Measurements from ENCODE around the gene SLC9A7.

SLC9A7 gene

GRCh38 chrX:46597771-46598170 is 161.1 kb downstream of the SLC9A7 start:
- no peak for DNase-seq

GRCh38 chrX:46597208-46597607 is 161.7 kb downstream of the SLC9A7 start:
- no peak for DNase-seq

DNA sequence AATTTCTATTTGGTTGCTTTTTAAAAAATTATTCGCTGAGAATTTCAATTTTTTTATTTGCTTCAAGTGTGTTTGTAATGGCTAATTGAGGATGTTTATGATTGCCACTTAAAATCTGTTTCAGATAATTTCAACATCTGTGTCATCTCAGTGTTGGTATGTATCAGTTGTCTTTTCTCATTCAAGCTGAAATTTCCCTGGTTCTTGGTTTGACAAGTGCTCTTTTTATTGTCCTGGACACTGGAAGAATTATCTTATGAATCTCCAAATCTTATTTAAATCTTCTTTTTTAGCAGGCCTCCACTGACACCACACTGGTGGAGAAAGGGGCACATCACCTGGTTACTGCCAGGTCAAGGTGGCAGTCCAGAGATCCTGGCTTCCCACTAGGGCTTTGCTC is 163.8 kb downstream of the SLC9A7 start:
- no peak for DNase-seq

DNA sequence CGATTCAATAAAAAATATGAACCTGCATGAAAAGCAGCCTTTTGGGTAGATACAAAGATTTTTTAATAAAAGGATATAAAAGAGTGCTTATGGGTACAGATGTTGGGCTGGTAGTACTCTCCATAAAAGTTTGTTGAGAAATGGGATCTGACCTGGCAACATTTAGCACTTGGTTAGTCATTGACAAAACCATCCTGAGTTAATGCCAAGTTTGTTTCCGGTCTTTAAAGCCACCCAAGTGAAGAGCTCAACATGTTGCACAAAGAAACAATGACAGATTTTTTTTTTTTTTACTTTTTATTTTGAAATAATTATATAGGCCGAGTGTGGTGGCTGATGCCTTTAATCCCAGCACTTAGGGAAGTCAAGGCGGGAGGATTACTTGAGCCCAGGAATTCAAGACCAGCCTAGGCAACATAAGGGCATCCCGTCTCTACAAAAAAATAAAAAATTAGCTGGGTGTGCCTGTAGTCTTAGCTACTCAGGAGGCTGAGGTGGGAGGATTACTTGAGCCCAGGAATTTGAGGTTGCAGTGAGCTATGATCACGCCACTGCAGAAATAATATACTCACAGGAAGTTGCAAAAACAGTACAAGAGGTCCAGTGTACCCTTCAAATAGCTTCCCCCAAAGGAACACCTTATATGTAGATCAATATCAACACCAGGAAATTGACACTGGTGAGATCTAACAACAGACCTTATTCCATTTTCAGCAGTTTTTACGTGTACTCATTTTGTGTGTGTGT is 168.8 kb downstream of the SLC9A7 start:
- no peak for DNase-seq

- DNase-seq, result no peak
Observed at GRCh38 chrX:46588263-46588662, 170.7 kb downstream of the SLC9A7 start.

- no peak for DNase-seq
Observed at GRCh38 chrX:46587753-46588171, 171.2 kb downstream of the SLC9A7 start.

DNA sequence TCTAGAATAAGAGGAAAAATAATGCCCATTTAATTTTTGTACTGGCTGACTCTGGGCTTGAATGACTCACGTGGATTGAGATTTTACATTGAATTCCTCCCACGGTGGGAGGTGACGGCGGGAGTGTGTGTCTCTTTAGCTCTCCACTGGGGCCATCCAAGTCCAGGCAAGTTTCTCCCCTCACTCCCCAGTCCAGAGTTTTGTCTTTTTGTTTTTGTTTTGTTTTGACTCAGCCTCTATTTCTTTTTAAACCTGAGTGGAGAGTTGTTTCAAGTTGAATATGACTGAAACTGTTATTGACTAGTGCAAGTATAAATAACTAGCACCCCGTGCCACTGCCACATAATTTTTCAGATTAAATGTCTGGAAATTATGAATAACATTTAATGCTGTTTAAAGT is 171.8 kb downstream of the SLC9A7 start:
- DNase-seq, result peak; percentile 45

DNA sequence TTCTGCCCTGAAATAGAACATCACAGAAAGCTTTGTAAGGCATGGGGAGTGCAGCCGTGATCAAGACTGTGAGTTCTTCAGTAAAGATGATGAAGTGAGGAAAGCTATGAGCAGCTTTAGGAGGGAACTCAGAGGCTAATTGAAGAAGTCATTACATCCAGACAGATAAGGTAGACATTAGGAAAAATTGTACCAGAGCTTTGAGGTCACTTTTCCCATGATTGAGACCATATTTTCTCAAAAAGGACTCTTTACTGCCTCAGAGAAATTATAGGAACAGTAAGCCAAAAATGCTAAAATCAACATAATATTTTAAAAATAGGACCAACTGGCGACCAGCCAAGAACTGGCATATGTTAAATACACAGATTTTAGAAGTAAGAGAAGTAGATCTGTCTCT is 174.2 kb downstream of the SLC9A7 start:
- no peak for DNase-seq

GRCh38 chrX:46582966-46583365 is 176.0 kb downstream of the SLC9A7 start:
- DNase-seq, result no peak

DNA sequence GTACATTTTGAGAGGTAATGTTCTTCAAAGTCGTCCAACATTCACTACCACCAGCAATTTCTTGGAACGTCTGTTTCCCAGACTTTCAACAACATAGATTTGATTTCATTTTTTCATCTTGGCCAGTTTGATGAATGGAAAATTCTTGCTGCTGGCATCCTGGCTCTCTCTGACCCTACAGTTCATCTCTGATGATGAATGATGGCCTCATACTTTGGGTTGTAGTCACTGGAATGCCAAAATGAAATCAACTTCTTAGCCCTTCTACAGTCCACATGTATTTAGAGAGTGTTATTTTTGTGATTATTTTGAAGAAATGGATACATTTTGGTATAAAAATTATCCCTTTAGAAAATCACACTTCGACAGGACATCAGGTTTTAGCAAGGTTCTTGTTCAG is 176.6 kb downstream of the SLC9A7 start:
- DNase-seq, result no peak

DNA sequence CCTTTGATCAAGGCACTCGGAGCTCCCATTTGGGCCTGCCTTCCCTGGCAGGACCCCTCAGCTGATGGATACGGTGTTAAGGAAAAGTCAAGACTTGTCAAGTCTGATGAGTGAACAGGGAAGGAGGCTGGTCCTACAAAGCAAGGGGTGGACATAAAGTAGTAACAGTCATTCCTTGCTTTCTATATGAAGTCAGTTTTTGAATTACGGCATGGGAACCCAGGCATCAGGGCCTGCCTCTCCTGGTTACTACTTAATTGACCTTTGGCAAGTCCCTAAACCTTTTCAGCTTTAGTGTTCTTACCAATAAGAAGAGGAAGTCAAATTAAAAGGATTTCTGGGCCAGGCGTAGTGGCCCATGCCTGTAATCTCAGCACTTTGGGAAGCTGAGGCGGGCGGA is 178.3 kb downstream of the SLC9A7 start:
- no peak for DNase-seq

- no peak for DNase-seq
Observed at GRCh38 chrX:46579250-46579649, 179.7 kb downstream of the SLC9A7 start.

- DNase-seq, result peak; percentile 73
Observed at GRCh38 chrX:46577221-46578005, 181.5 kb downstream of the SLC9A7 start.

GRCh38 chrX:46576458-46576857 is 182.5 kb downstream of the SLC9A7 start:
- no peak for DNase-seq

- peak; percentile 62 for DNase-seq
Observed at GRCh38 chrX:46575991-46576392, 182.9 kb downstream of the SLC9A7 start.

DNA sequence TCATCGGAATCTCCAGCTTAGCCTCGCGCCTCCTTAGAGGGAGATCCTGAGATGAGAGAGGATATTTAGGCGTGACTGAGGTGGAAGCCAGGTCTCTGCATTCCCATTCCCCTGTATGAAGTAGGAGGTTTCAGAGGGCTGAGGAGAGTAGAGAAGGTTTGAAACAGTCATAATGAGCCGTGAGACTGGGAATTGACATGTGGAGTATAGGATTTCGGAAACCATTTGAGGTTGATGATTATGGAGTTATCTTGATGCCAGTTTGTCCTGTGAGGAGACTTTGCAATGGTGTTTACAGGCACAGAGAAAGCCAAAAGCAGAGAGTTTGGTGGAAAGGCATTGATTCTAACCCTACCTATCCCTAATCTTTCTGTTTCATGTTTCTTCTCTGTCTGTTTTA is 183.3 kb downstream of the SLC9A7 start:
- no peak for DNase-seq

- no peak for DNase-seq
Observed at GRCh38 chrX:46574774-46575381, 184.0 kb downstream of the SLC9A7 start.

- DNase-seq, result no peak
Observed at GRCh38 chrX:46573892-46574773, 184.8 kb downstream of the SLC9A7 start.

- peak; percentile 67 for DNase-seq
Observed at GRCh38 chrX:46573331-46573891, 185.5 kb downstream of the SLC9A7 start, which contains the start of gene CHST7. CHST7 (plus strand) TSS chrX:46573765; CDS start chrX:46573932, 167 bp downstream.

- DNase-seq, result peak; percentile 61
Observed at GRCh38 chrX:46572340-46572936, 186.5 kb downstream of the SLC9A7 start.

DNA sequence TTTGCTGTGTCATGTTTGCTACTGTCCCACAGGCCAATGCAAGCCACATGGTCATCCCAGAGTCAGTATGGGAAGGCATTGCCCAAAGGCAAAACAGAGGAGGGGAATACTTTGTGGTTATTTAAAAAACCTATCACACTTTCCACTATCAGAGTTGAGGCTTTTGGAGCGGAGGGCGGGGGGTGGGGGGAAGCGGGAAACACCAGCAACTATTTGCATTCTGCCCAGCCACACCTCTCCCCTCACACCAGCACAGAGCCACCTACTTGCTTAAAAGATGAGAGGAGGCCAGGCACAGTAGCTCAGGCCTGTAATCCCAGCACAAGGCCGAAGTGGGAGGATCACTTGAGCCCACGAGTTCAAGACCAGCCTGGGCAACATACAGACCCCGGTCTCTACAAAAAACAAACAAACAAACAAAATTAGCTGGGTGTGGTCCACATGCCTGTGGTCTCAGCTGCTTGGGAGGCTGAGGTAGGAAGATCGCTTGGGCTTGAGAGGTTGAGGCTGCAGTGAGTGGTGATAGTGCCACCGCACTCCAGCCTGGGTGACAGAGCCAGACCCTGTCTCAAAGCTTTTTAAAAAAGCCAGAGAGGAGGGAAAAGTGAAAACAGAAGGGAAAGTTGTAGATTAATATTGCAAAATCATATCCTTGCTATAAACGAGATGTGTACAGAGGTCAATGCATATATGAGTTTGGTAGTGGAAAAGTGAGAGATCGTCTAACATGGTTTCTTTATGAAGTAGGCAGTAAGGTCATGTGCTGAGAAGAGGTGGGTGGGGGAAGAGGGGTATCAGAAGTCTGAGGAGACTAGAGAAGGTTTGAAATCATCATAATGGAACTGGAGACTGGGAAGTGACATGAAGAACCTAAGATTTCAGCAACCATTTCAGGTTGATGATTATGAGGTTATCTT is 187.2 kb downstream of the SLC9A7 start:
- DNase-seq, result peak; percentile 63

All from inflammatory macrophage treated with lipopolysaccharide for 4 hours (primary cell).